NK-92 (cell line): Measurements from ENCODE around the gene METTL27.
"Not testable (repeated sequence)": the region's sequence is repeated elsewhere in the genome, so short reads cannot be mapped to it uniquely, and the experiment has no call there.

Experiments
- DNase-seq: peaks from one replicate; lab custom pipeline; 2025; ENCODE audit not compliant: unreplicated experiment; lab: John Stamatoyannopoulos, UW

The METTL27 gene

DNA sequence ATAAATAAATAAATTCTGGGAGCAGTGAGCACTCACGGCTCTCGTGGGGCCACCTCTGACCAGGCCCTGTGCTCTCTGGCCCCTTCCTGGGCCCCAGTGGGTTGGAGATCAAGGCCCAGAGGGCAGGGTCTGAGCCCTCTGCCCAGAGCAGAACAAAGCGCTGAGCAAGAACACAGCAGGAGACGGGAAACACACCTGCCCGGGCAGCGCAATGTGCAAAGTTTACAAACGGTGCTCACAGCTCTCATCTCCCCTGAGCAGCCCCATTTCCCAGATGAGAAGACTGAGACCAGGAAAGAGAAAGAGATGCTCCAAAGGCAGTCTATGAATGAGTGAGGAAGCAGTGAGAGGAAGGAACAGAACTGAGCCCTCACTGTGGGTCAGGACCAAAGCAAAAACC, 3.0 kb downstream of the METTL27 start:
- DNase-seq, result no peak

DNA sequence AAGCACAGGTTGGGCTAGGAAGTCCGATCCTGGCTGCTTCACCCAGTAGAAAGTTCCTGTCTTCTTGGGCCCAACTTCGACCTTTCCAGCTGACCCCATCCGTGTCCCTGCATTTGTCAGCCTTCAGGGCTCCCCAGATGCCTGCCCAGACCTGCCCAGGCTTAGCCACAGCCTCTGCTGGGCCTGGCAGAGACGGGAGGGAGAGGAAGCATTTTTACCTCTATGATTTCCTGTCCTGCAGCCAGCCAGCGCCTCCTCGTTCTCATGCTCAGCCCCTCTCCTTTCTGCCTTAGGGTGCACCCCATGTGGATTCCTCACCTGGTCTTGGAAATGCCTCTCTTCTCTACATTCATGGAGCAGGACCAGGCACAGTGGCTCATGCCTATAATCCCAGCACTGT, 3.7 kb downstream of the METTL27 start:
- DNase-seq, result no peak

DNA sequence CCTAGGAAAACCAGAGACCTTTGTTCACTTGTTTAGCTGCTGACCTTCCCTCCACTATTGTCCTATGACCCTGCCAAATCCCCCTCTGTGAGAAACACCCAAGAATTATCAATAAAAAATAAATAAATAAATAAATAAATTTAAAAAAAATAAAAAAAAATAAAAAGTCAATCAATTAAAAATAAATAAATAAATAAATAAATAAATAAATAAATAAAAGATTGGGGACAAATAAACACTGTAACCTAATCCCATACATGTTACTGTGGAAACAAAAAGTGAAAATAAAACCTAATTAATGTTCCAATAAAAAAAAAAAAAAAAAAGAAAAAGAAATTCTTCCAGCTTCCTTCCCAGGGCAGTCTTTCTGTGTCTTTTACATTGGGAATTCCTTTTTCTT, 5.1 kb downstream of the METTL27 start:
- not testable (repeated sequence) for DNase-seq

DNA sequence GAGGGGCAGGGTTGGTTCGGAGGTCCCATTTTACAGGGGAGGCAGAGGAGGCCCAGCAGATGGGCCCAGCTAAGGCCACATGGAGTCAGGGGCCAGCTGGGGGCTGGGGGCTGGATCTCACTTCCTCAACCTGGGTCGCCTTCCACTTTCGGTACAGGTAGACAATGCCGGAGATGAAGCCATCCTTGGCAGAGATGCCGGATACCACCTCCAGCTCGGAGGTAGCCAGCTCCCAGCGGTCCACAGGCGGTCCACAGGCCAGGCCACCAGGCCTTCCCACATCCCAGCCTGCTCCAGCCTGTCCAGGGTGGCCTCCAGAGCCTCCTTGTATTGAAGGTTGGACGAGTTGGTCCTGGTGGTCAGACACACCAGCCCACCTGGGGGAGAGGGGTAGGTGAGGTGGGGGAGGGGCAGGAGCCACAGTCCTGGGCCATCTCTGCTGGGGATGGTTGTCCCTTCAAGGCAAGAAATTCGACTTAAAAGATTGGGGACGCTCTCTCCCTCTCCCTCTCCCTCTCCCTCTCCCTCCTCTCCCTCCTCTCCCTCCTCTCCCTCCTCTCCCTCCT, 7.6 kb downstream of the METTL27 start:
- DNase-seq, result no peak

DNA sequence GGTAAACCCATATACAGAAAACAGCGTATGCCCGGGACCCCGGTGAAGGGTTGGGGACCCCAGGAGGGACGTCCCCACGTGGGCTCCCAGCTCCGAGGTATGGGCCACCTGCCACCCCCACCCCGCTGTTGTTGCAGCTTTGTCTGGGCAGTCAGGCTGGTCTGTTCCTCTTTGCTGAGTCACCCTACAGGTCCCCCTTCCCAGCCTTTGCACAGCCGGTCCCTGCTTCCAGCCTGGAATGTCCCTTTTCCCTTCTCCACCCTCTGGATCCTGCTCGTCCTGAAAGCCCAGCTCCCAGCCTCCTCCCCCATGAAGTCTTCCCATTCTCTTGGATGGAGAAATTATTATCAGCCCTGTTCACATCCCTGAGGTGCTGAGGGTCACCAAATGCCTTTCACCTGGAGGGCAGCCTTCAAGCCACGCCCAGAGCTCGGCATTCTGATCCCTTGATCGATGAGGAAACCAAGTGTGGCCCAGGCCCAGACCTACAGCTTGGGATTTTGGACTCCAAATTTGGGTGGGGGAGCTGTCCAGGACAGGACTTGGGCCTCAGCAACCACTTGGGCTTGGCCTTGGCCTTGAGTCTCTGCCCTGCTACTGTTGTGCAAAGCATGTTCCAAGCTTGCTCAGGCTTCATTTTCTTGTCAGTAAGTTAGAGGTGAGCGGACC, 8.9 kb downstream of the METTL27 start:
- no peak for DNase-seq

DNA sequence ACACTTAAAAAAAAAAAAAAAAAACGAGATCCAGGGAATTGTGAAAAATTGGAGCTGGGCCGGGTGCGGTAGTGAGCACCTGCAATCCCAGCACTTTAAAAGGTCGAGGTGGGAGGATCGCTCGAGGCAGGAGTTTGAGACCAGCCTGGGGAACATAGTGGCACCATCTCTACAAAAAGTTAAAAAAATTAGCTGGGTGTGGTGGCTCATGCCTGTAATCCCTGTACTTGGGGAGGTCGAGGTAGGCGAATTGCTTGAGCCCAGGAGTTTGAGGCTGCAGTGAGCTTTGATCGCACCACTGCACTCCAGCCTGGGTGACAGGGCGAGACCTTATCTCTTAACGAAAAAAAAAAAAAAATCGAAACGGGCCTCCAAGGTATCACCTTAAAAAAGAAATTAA, 9.5 kb downstream of the METTL27 start:
- DNase-seq, result no peak

DNA sequence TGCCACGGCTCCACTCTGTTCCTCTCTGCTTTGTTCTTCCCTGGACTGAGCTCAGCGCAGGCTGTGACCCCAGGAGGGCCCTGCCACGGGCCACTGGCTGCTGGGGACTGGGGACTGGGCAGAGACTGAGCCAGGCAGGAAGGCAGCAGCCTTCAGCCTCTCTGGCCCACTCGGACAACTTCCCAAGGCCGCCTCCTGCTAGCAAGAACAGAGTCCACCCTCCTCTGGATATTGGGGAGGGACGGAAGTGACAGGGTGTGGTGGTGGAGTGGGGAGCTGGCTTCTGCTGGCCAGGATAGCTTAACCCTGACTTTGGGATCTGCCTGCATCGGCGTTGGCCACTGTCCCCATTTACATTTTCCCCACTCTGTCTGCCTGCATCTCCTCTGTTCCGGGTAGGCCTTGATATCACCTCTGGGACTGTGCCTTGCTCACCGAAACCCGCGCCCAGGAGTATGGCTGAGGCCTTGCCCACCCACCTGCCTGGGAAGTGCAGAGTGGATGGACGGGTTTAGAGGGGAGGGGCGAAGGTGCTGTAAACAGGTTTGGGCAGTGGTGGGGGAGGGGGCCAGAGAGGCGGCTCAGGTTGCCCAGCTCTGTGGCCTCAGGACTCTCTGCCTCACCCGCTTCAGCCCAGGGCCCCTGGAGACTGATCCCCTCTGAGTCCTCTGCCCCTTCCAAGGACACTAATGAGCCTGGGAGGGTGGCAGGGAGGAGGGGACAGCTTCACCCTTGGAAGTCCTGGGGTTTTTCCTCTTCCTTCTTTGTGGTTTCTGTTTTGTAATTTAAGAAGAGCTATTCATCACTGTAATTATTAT, 10.3 kb downstream of the METTL27 start:
- DNase-seq, result no peak

DNA sequence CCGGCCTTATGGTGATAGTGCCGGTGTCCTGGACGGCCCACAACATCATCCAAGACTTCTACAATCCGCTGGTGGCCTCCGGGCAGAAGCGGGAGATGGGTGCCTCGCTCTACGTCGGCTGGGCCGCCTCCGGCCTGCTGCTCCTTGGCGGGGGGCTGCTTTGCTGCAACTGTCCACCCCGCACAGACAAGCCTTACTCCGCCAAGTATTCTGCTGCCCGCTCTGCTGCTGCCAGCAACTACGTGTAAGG, 10.8 kb downstream of the METTL27 start:
- DNase-seq, result no peak

DNA sequence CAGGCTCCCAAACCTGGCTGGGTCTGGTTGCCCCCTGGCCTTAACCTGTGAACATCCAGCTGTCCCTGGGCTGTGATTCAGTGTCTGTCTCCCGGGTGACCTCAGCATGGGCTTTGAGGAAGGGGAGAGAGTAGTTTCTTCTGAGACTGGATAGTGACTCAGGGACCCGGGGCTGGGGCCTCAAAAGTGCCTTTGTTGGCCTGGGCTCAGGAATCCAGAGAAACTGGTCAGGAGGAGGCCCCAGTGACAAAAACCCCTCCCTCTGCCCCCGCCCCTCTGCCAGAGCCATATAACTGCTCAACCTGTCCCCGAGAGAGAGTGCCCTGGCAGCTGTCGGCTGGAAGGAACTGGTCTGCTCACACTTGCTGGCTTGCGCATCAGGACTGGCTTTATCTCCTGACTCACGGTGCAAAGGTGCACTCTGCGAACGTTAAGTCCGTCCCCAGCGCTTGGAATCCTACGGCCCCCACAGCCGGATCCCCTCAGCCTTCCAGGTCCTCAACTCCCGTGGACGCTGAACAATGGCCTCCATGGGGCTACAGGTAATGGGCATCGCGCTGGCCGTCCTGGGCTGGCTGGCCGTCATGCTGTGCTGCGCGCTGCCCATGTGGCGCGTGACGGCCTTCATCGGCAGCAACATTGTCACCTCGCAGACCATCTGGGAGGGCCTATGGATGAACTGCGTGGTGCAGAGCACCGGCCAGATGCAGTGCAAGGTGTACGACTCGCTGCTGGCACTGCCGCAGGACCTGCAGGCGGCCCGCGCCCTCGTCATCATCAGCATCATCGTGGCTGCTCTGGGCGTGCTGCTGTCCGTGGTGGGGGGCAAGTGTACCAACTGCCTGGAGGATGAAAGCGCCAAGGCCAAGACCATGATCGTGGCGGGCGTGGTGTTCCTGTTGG, 11.4 kb downstream of the METTL27 start, which contains the start of gene CLDN4:
Gene CLDN4 (plus strand): TSS at position 316 of the 903 bp plus-strand sequence. CDS start 206 bp downstream, at position 522.
- DNase-seq, result no peak

DNA sequence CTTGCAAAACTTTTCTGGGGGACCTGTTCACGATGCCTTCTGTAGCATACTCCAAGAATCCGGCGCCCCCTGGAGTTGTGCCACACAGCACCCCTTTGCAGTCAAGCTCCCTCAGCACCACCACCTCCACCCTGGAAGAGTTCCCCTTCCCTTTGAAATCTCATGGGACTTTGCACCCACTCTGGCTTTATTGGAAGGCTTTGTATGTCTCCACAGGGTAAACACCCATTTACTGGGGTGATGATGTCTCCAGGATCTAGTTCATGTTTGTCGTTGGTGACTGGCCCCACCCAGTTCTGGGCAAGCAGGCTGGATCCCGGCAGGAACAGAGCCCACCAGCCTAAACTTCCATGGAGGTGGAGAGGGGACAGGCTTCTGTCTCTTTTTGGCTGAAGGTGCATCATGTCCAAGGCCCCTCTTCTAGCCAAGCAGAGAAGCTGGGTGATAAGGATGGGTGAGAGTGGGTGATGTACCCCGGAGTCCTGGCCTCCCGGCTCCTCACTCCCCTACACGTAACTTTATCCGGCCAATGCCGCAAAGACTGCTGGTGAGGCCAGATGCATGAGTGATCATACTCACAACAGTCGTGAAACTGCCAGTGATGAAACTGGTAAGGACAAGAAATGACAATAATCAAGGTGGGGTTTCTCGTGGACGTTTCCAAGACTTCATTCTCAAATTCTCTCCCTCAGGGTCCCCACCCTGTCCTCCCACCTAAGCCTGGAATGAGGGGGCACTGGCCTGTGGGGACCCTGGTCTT, 12.2 kb downstream of the METTL27 start:
- no peak for DNase-seq

DNA sequence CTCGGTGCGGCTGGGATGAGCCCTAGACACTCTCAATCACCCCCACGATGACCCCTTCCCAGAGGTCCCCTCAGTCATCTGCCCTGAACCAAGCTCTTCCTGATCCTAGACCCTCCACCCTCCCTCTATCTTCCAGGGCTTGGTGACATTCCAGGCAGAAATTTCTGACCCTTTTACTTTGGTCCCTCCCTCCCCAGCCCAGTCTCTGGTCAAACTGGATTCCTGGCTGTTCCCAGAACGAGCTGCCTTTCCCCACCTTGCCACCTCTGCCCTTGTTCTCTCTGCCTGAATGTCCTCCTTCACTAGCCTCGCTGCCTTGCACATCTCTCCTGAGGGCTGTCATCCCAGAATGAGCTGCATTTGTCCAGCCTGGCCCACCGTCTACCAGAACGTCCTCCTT, 12.8 kb downstream of the METTL27 start:
- no peak for DNase-seq

DNA sequence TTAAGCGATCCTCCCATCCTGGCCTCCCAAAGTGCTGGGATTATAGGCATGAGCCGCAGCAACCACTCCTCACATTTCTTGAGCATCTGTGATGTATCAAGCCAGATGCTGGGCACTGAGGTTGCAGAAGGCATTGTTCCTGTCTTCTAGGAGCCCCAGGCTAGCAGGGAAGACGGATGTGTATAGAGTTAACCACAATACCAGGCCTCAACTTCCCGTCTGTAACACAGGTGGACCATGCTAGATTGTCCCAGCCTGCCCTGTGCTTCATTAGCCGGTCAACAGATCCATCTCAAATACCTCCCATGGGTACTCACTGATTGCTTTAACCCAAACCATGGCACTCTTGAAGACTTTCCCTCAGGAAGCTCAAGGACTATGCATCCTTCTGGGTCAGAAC, 13.3 kb downstream of the METTL27 start:
- DNase-seq, result no peak

DNA sequence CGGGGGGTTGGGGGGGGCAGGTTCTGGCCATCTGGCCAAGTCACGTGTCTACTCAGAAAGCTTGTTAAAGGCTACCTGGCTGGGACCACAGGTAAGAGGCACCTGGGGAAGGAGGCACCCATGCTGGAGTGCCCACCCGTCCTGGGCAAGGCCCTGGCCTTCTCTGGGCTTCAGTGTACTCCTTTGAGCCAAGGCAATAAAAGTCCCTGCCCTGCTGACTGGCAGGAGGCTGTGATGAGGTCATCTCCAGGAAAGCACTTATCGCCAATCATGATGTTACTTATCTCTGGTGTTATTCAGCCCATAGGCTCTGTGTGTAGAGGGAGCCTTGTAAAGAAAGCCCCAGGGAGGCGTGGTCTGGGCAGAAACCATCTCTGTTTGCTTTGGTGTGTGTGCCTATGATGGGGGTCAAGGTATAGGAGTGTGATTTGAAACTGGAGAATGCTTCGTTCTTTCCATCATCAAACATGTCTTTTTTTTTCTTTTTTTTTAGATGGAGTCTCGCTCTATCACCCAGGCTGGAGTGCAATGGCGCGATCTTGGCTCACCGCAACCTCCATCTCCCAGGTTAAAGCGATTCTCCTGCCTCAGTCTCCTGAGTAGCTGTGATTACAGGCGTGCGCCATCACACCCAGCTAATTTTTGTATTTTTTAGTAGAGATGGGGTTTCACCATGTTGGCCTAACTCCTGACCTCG, 14.1 kb downstream of the METTL27 start:
- DNase-seq, result no peak

DNA sequence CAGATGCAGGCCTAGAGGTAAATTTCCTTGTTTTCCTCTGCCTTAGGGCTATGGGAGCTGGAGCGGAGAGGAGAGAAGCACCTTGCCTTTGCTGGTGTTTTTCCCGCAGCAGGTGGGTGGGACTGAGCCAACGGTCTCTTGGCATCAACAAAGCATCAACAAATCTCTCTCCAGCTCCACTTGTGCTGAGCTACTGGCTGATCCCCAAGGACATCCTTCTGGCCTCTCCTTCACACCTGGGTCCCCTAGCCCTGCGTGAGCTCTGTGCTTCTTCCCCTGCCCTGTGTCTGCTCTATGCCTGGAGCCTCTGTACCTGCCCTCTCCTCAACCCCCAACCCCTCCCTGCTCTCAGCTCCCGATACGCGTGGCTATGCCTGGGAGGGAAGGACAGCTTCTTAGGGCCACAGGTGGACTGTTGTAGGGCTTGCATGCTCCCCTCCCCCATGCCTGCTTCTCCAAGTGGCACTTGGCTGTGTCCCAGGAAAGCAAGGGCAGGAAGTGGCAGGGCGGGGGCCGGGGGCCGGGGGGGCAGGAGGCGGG, 14.7 kb downstream of the METTL27 start:
- no peak for DNase-seq

DNA sequence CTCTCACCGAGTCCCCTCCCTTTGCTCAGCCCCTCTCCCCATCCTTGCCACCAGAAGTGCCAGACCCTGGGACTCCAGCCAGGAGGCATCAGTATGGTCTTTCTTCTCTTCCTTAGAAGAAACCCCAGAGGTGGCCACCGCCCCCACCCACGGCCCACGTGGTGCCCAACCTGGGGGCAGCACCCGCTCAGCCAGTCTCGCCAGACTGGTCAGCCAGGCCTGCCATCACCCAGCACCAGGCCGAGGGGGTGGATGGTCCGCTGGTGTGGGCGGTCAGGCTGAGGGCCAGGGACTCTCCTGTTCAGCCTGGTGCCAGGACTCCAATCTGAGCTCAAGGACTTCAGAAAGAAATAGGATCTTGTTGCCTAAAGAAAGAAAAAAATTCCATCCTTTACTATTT, 17.3 kb downstream of the METTL27 start:
- DNase-seq, result no peak

DNA sequence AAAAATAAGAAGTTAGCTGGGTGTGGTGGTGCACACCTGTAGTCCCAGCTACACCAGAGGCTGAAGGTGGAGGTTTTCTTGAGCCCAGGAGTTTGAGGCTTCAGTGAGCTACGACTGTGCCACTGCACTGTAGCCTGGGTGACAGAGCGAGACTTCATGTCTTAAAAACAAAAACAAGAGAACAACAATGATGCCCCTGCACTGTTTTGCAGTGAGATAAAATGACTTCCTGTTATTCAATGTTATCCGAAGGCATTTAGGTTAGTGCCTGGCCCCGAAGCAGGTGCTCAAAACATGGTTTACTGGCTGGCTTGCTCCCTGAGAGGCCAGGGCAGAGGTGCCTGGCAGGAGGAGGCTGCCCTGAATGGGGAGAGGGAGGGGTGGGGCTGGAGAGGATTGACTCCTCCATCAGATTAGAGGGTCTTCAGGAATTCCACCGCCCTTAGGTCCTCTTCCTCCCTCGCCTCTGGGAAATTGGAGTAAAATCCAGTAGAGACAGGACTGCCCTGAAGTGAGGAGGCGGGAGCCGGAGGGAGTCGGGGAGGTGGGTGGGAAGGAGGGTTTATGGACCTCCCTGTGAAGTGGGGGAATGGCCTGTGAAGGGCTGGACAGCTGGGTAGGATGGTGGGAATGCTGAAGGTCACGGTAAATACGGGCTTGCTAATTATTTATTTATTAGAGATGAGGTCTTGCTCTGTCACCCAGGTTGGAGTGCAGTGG, 18.3 kb downstream of the METTL27 start:
- no peak for DNase-seq

DNA sequence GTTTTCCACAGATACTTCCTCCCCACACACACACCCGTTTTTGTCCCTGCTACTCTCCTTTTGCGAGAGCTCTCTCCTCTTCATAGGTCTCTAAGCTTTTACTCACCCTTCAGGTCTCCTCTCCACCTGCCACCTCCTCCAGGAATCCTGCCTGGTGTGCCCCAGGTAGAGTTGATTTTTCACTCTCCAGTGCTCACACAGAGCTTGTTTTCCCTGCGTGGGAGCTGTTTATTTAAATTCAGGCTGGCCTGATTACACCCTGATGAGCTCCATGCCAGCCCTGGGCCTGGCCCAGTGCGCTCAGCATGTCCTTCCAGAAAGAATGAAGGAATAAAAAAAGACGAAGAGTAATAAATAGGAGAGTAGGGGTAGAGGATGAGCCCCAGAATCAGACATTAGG, 19.1 kb downstream of the METTL27 start:
- no peak for DNase-seq

DNA sequence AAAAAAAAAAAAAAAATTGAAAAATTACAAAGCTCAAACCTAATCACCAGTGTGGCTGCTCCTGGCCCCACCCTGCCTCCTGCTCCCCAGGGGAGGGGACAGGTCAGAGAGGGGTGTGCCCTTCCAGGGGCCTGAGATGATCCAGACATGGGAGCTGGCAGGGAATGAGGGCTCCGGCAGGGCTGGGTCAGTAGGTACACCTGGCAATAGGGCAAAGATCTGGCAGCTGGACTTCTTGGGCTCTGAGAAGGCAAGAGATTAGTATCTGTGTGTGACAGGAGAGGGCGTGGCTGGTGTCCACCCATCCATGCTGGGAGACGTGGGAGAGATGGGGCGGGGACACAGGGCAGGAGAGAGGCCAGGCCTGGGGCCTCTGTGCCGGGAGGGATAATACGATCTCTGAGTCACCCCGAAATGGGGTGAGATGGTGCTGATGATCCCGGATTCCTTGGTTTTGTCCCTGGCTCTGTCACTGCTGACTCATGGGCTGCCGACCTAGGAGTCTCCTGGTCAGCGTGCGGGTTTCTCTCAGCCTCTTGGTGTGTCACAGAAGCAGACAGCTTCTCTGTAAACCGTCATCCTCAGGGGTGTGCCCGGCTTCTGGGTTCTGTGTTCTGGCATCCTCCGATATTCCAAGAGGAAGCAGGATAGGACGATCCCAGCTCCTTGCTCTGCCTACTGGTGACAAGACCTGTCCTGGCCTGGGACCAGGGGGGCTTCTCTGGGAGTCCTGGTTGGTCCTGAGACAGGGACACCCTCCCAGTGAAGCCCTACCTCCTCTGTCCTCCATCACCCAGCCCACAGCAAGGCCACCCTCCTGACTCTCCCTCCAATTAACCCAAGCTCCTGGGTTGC, 19.8 kb downstream of the METTL27 start:
- no peak for DNase-seq
